ENCODE data around the gene TRIM63. TPM values are rescaled to one million over a fixed set of nuclear protein-coding genes. Genes with fewer than 3 reads are reported as not detected.
"Not testable (repeated sequence)": the region's sequence is repeated elsewhere in the genome, so short reads cannot be mapped to it uniquely, and the experiment has no call there.

The TRIM63 gene
- total RNA-seq, 1 donor from 2014 or later = not detected

- Histone ChIP-seq H3K27me3 (no peaks in the 10 kb centered on the region), H3K4me3 (no peak overlapping the region), H3K4me1 (peaks cover 15% of the 10 kb centered on the region), H3K9me3 (no peaks in the 10 kb centered on the region), H3K27ac (no peak overlapping the region), H3K36me3 (no peaks in the 10 kb centered on the region)
- intact Hi-C loops (cut with DNase I) = no loop called here
- TF ChIP-seq CTCF (IDR thresholded peaks at IDR 0.05) (no peak), POLR2AphosphoS5 (IDR thresholded peaks at IDR 0.05; ENCODE audit: insufficient read depth in 1 of 2, low read depth in 1 of 2) (no peak), POLR2A (IDR thresholded peaks at IDR 0.05) (no peak)
- no peak for DNase-seq (ENCODE audit: extremely low spot score in 2 of 2)
Observed at GRCh38 chr1:26094076-26094669, 26.7 kb upstream of the TRIM63 start.

GRCh38 chr1:26093569-26093968 is 26.1 kb upstream of the TRIM63 start:
- H3K27me3 ChIP-seq; H3K9me3 ChIP-seq; H3K27ac ChIP-seq; DNase-seq (ENCODE audit: extremely low spot score in 2 of 2); intact Hi-C loops (cut with DNase I); H3K36me3 ChIP-seq; H3K4me3 ChIP-seq: not testable (repeated sequence)
- peaks cover 15% of the 10 kb centered on the region for H3K4me1 ChIP-seq

- intact Hi-C loops (cut with DNase I) = no loop called here
- no peak overlapping the region for H3K4me3 ChIP-seq
- H3K36me3 ChIP-seq = no peaks in the 10 kb centered on the region
- H3K27ac ChIP-seq = no peak overlapping the region
- no peaks in the 10 kb centered on the region for H3K27me3 ChIP-seq
- DNase-seq (ENCODE audit: extremely low spot score in 2 of 2) = no peak
- H3K9me3 ChIP-seq = no peaks in the 10 kb centered on the region
- H3K4me1 ChIP-seq = peaks cover 15% of the 10 kb centered on the region
- TF ChIP-seq CTCF (IDR thresholded peaks at IDR 0.05) (no peak), POLR2A (IDR thresholded peaks at IDR 0.05) (no peak), POLR2AphosphoS5 (IDR thresholded peaks at IDR 0.05; ENCODE audit: insufficient read depth in 1 of 2, low read depth in 1 of 2) (no peak)
Observed at GRCh38 chr1:26092422-26092821, 25.0 kb upstream of the TRIM63 start.

- no peaks in the 10 kb centered on the region for H3K27me3 ChIP-seq
Observed at GRCh38 chr1:26090893-26091292, 23.5 kb upstream of the TRIM63 start.

GRCh38 chr1:26089125-26089524 is 21.7 kb upstream of the TRIM63 start:
- no peak overlapping the region for H3K27ac ChIP-seq
- intact Hi-C loops (cut with DNase I) = no loop called here
- no peaks in the 10 kb centered on the region for H3K36me3 ChIP-seq
- H3K4me3 ChIP-seq = no peak overlapping the region
- no peak for DNase-seq (ENCODE audit: extremely low spot score in 2 of 2)
- TF ChIP-seq CTCF (IDR thresholded peaks at IDR 0.05) (no peak), POLR2AphosphoS5 (IDR thresholded peaks at IDR 0.05; ENCODE audit: insufficient read depth in 1 of 2, low read depth in 1 of 2) (no peak), POLR2A (IDR thresholded peaks at IDR 0.05) (no peak)
- H3K4me1 ChIP-seq = peaks cover 7% of the 10 kb centered on the region
- H3K9me3 ChIP-seq = no peaks in the 10 kb centered on the region
- H3K27me3 ChIP-seq = no peaks in the 10 kb centered on the region

More at GRCh38 chr1:26090893-26091292, 23.5 kb upstream of the TRIM63 start:
- no peak for DNase-seq (ENCODE audit: extremely low spot score in 2 of 2)
- Histone ChIP-seq H3K9me3 (no peaks in the 10 kb centered on the region), H3K36me3 (no peaks in the 10 kb centered on the region), H3K4me3 (no peak overlapping the region), H3K27ac (no peak overlapping the region), H3K4me1 (peaks cover 15% of the 10 kb centered on the region)
- intact Hi-C loops (cut with DNase I) = no loop called here
- TF ChIP-seq CTCF (IDR thresholded peaks at IDR 0.05) (no peak), POLR2AphosphoS5 (IDR thresholded peaks at IDR 0.05; ENCODE audit: insufficient read depth in 1 of 2, low read depth in 1 of 2) (no peak), POLR2A (IDR thresholded peaks at IDR 0.05) (no peak)
